Mammary epithelial cell (primary cell): Measurements from ENCODE around the gene SCAF1.

Experiments used
- EZH2 ChIP-seq: IDR thresholded peaks from 2 replicates; pipeline ENCODE4 v1.6.1; 2012; ENCODE audit warnings: low read length, inconsistent platforms, borderline replicate concordance
- TF ChIP-seq, protein P1 (sequence below), 2 donors: IDR thresholded peaks in 1 of 2; conservative IDR thresholded peaks in 1 of 2; 2 replicates each; pipeline ENCODE4 v1.5.1; 2011 to 2012; ENCODE audit warnings: inconsistent platforms in 2 of 2, low read length in 2 of 2, mild to moderate bottlenecking in 2 of 2, control low read depth in 1 of 2, low read depth in 1 of 2; ENCODE audit not compliant: insufficient read depth in 1 of 2; ENCODE audit errors: extremely low read depth in 1 of 2

DNA sequence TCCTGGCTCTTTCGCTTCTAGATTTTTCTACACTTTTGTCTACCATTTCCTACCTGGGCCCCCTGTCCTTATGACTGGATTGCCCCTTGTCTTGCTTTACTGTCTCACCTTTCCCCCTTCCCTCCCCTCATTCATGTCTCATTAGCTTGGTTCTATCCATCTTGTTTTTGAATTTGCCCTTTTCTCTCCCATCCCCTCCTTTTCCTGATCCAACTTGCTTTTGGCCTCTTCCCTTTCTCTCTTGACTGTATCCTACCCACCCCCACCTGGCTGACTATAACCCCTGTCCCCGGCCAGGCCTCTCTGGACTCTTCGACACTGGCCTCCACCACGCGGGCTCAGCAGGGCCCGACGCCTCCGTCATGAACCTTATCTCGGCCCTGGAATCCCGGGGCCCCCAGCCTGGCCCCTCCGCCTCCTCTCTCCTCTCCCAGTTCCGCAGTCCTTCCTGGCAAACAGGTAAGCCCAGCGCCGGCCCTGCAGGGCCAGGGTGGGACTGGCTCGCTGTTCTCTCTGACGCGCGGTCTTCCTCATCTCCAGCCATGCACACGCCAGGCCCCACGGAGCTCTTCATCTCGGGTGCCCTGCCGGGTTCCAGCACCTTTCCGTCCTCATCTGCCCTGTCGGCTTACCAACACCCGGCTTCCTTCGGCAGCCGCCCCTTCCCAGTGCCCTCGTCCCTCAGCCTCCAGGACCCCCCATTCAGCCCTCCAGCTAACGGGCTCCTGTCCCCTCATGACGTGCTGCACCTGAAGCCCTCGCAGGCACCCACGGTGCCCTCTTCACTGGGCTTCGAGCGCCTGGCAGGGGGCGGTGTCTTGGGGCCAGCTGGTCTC lies 47.6 kb upstream of the SCAF1 start:
- TF ChIP-seq, protein P1, sequence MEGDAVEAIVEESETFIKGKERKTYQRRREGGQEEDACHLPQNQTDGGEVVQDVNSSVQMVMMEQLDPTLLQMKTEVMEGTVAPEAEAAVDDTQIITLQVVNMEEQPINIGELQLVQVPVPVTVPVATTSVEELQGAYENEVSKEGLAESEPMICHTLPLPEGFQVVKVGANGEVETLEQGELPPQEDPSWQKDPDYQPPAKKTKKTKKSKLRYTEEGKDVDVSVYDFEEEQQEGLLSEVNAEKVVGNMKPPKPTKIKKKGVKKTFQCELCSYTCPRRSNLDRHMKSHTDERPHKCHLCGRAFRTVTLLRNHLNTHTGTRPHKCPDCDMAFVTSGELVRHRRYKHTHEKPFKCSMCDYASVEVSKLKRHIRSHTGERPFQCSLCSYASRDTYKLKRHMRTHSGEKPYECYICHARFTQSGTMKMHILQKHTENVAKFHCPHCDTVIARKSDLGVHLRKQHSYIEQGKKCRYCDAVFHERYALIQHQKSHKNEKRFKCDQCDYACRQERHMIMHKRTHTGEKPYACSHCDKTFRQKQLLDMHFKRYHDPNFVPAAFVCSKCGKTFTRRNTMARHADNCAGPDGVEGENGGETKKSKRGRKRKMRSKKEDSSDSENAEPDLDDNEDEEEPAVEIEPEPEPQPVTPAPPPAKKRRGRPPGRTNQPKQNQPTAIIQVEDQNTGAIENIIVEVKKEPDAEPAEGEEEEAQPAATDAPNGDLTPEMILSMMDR (conservative IDR thresholded peaks at IDR 0.05 in 1 of 2, IDR thresholded peaks at IDR 0.05 in 1 of 2; ENCODE audit: extremely low read depth in 1 of 2, insufficient read depth in 1 of 2, low read depth in 1 of 2, low read length in 2 of 2): no peak
- no peak for TF ChIP-seq EZH2
